A549 (cell line): ENCODE results near the gene PRTN3. TPM values are rescaled to one million over a fixed set of nuclear protein-coding genes. Genes with fewer than 3 reads are reported as not detected.

Source experiments
- ATAC-seq, 2 experiments: fragments of 200-7000 bp in 1 of 2; fragments of >200 bp in 1 of 2; cut with Nextera tagmentation in 1 of 2; cut with Tn5 transposase in 1 of 2; 3 replicates each; pipeline versions ENCODE4 v1.8.0 to v1.9.1; 2018 to 2020; ENCODE audit warnings: mild to moderate bottlenecking in 1 of 2, moderate library complexity in 1 of 2
- CTCF ChIA-PET: fragments of 300-600 bp; sonication (Branson Sonifier 250); formaldehyde crosslinking; extraction: SDS; loops from one replicate; lab custom pipeline; 2021; ENCODE audit warnings: antibody characterized with exemption, inconsistent platforms; lab: Yijun Ruan, JAX
- POLR2A ChIA-PET: fragments of 350-600 bp; formaldehyde crosslinking; extraction: SDS; loops from one replicate; lab custom pipeline; 2021; ENCODE audit warnings: antibody characterized with exemption, inconsistent platforms; lab: Yijun Ruan, JAX
- DNase-seq, 2 experiments: peaks; one replicate each; pipeline versions ENCODE4 v3.0.0 to v3.0.0-alpha.2; 2011 to 2016; ENCODE audit warnings: low read depth in 1 of 2, low spot score in 1 of 2
- FAIRE-seq: peaks from 2 replicates; lab custom pipeline; 2011; peaks lifted over from hg19 to GRCh38; lab: Jason Lieb, UNC
- H3K27ac ChIP-seq, 2 experiments: fragments of >200 bp; sonication (Bioruptor Twin); formaldehyde crosslinking; 3 replicates each; pipeline ENCODE4 v1.5.1; 2016 to 2017
- H3K4me1 ChIP-seq: fragments of >200 bp; sonication (Bioruptor Twin); formaldehyde crosslinking; 3 replicates; pipeline ENCODE4 v1.6.1; 2016
- H3K4me2 ChIP-seq: fragments of >200 bp; sonication (Bioruptor Twin); formaldehyde crosslinking; 3 replicates; pipeline ENCODE4 v1.6.1; 2016
- H3K4me3 ChIP-seq: fragments of >200 bp; sonication (Bioruptor Twin); formaldehyde crosslinking; 3 replicates; pipeline ENCODE4 v1.5.1; 2016
- H3K9me3 ChIP-seq: fragments of >200 bp; sonication (Bioruptor Twin); formaldehyde crosslinking; 3 replicates; pipeline ENCODE4 v1.6.1; 2016
- ATOH8 ChIP-seq: fragments of 250-450 bp; sonication (Bioruptor Pico); IDR thresholded peaks from 2 replicates; pipeline ENCODE4 v1.5.0; 2020; ENCODE audit warnings: low read depth, mild to moderate bottlenecking, moderate library complexity
- CBX2 ChIP-seq: fragments of 200-600 bp; sonication (generic); IDR thresholded peaks from 2 replicates; pipeline ENCODE4 v1.6.1; 2016; ENCODE audit warnings: low read depth, mild to moderate bottlenecking, borderline replicate concordance
- CHD2 ChIP-seq: fragments of 150-350 bp; IDR thresholded peaks from 2 replicates; pipeline ENCODE4 v1.6.1; 2014; ENCODE audit warnings: low read length; ENCODE audit not compliant: partially characterized antibody
- CHD4 ChIP-seq: fragments of 200-600 bp; sonication (generic); IDR thresholded peaks from 2 replicates; pipeline ENCODE4 v1.6.1; 2016; ENCODE audit warnings: antibody characterized with exemption, mild to moderate bottlenecking, borderline replicate concordance
- EHMT2 ChIP-seq: fragments of 200-600 bp; sonication (generic); IDR thresholded peaks from 2 replicates; pipeline ENCODE4 v1.6.1; 2016; ENCODE audit warnings: antibody characterized with exemption, low read depth, mild to moderate bottlenecking, moderate library complexity
- ELK1 ChIP-seq: fragments of 150-350 bp; IDR thresholded peaks from 2 replicates; pipeline ENCODE4 v1.6.1; 2014; ENCODE audit warnings: low read depth, mild to moderate bottlenecking, low read length
- EP300 ChIP-seq, 2 experiments: fragments of >200 bp; sonication (Bioruptor Twin); formaldehyde crosslinking; IDR thresholded peaks; 2 replicates in 1 of 2; 3 replicates in 1 of 2; pipeline ENCODE4 v1.6.1; 2016 to 2017
- FOSB ChIP-seq: fragments of 250-450 bp; sonication (Bioruptor Pico); IDR thresholded peaks from 2 replicates; pipeline ENCODE4 v1.5.0; 2020; ENCODE audit warnings: mild to moderate bottlenecking, moderate library complexity
- FOSL2 ChIP-seq, 2 experiments: fragments of 450-650 bp in 1 of 2; fragments of >200 bp in 1 of 2; sonication (Bioruptor Twin) in 1 of 2; formaldehyde crosslinking; IDR thresholded peaks; 2 replicates each; pipeline versions ENCODE4 v1.5.0 to v1.6.1; 2016 to 2020; ENCODE audit warnings: mild to moderate bottlenecking in 1 of 2, moderate library complexity in 1 of 2
- HDAC2 ChIP-seq: fragments of 200-600 bp; sonication (generic); IDR thresholded peaks from 2 replicates; pipeline ENCODE4 v1.6.1; 2016
- HOXA7 ChIP-seq: fragments of 250-450 bp; sonication (Bioruptor Pico); IDR thresholded peaks from 2 replicates; pipeline ENCODE4 v1.5.0; 2020; ENCODE audit warnings: mild to moderate bottlenecking, moderate library complexity
- HOXB5 ChIP-seq: fragments of 250-450 bp; sonication (Bioruptor Pico); IDR thresholded peaks from 2 replicates; pipeline ENCODE4 v1.5.0; 2020; ENCODE audit warnings: mild to moderate bottlenecking, moderate library complexity
- MAFK ChIP-seq: fragments of 450-650 bp; IDR thresholded peaks from 2 replicates; pipeline ENCODE4 v1.6.1; 2014; ENCODE audit not compliant: partially characterized antibody
- NR3C1 ChIP-seq: fragments of >200 bp; sonication (Bioruptor Twin); formaldehyde crosslinking; IDR thresholded peaks from 3 replicates; pipeline ENCODE4 v1.6.1; 2017
- PHF8 ChIP-seq: fragments of 200-600 bp; sonication (generic); IDR thresholded peaks from 2 replicates; pipeline ENCODE4 v1.6.1; 2016; ENCODE audit warnings: low read depth, mild to moderate bottlenecking, antibody characterized with exemption, moderate library complexity, borderline replicate concordance
- POLR2A ChIP-seq: IDR thresholded peaks from 2 replicates; pipeline ENCODE4 v1.6.1; 2012; ENCODE audit warnings: mild to moderate bottlenecking, low read length
- POLR2AphosphoS2 ChIP-seq: conservative IDR thresholded peaks from 2 replicates; pipeline ENCODE4 v1.6.1; 2012; ENCODE audit warnings: low read length, improper control_type of control experiment, inconsistent platforms
- RAD21 ChIP-seq, 2 experiments: fragments of >200 bp in 1 of 2; sonication (Bioruptor Twin) in 1 of 2; formaldehyde crosslinking in 1 of 2; IDR thresholded peaks in 1 of 2; conservative IDR thresholded peaks in 1 of 2; 2 replicates in 1 of 2; 3 replicates in 1 of 2; pipeline ENCODE4 v1.6.1; 2012 to 2018; ENCODE audit warnings: inconsistent platforms in 1 of 2
- RCOR1 ChIP-seq: fragments of 150-350 bp; IDR thresholded peaks from 2 replicates; pipeline ENCODE4 v1.6.1; 2014; ENCODE audit warnings: antibody characterized with exemption, low read length, low read depth
- REST ChIP-seq: fragments of 200-600 bp; sonication (generic); IDR thresholded peaks from 2 replicates; pipeline ENCODE4 v1.6.1; 2016; ENCODE audit warnings: antibody characterized with exemption, mild to moderate bottlenecking, moderate library complexity
- RFX5 ChIP-seq: fragments of 450-650 bp; IDR thresholded peaks from 2 replicates; pipeline ENCODE4 v1.7.1; 2014; ENCODE audit warnings: antibody characterized with exemption, mild to moderate bottlenecking, moderate library complexity
- SMC3 ChIP-seq: fragments of >200 bp; sonication (Bioruptor Twin); formaldehyde crosslinking; IDR thresholded peaks from 3 replicates; pipeline ENCODE4 v1.6.1; 2018; ENCODE audit warnings: inconsistent platforms
- SREBF2 ChIP-seq: fragments of 450-650 bp; IDR thresholded peaks from 2 replicates; pipeline ENCODE4 v1.6.1; 2014; ENCODE audit warnings: mild to moderate bottlenecking, moderate library complexity
- ZC3H11A ChIP-seq: fragments of 450-650 bp; IDR thresholded peaks from 2 replicates; pipeline ENCODE4 v1.6.1; 2014; ENCODE audit warnings: antibody characterized with exemption, mild to moderate bottlenecking
- WGBS: methylation state at CpG from one replicate; pipeline ENCODE4 v1.1.6; 2017; ENCODE audit errors: missing lambda C conversion rate; 5-methylcytosine and 5-hydroxymethylcytosine counted together
- polyA plus RNA-seq, 4 experiments: library from polyadenylated mRNA; depleted of rRNA in 3 of 4; stranded (reverse); fragments of >200 nt; fragmentation: RNase III in 1 of 4; extraction: RNeasy Plus Mini Kit Qiagen cat#74134 plus additional on column Dnase treatment in 1 of 4; gene quantifications; 2 replicates in 3 of 4; 3 replicates in 1 of 4; pipeline ENCODE4 v1.2.3, GENCODE V29; 2011 to 2017

The PRTN3 gene
- polyA plus RNA-seq, 2 of the 4 experiments (the other 2 are of a cell fraction), result 0.21 to 0.39 TPM

- ATAC-seq, result no peak
- no peak overlapping the region for H3K27ac ChIP-seq
- TF ChIP-seq EP300 (IDR thresholded peaks at IDR 0.05), result no peak
- TF ChIP-seq HDAC2, result no peak
- TF ChIP-seq CBX2, result no peak
- no peak for TF ChIP-seq RCOR1
- TF ChIP-seq ELK1, result no peak
- TF ChIP-seq NR3C1, result no peak
- TF ChIP-seq ATOH8 (CRISPR knock-in tag), result no peak
- TF ChIP-seq EHMT2, result no peak
- no peak for TF ChIP-seq SMC3
- TF ChIP-seq REST, result no peak
- no peak for TF ChIP-seq SREBF2
- no peak for TF ChIP-seq ZC3H11A
- TF ChIP-seq RAD21 (conservative IDR thresholded peaks at IDR 0.05 in 1 of 2, IDR thresholded peaks at IDR 0.05 in 1 of 2), result no peak
- H3K4me1 ChIP-seq, result peaks cover 7% of the 10 kb centered on the region; the same call in 2 of the 3 replicates
- no peak for DNase-seq
- CTCF ChIA-PET, result no interaction called here
- H3K4me2 ChIP-seq, result no peak overlapping the region
- WGBS, result 91% methylated on average over 13 of the region's 15 CpGs
- no peak for FAIRE-seq
- H3K9me3 ChIP-seq, result no peaks in the 10 kb centered on the region
- POLR2A ChIA-PET, result no interaction called here
- H3K4me3 ChIP-seq, result no peak overlapping the region
These were observed 15.9 kb upstream of the PRTN3 start for GRCh38 chr19:824885-825284.

GRCh38 chr19:825897-826644 lies 14.7 kb upstream of the PRTN3 start:
- Histone ChIP-seq H3K4me3 (no peak overlapping the region), H3K9me3 (no peaks in the 10 kb centered on the region), H3K4me1 (peaks cover 7% of the 10 kb centered on the region; the same call in 2 of the 3 replicates), H3K27ac (no peak overlapping the region)
- POLR2A ChIA-PET, result interaction anchor here (0.7 kb wide), 1 partner anchor 25 kb away, joined by 5 read pairs; no protein-coding TSS in a partner anchor
- 73% methylated on average over 12 of the region's 19 CpGs for WGBS
- FAIRE-seq, result no peak
- no peak for DNase-seq
- no peak for TF ChIP-seq REST
- TF ChIP-seq FOSL2 (IDR thresholded peaks at IDR 0.05), result no peak
- TF ChIP-seq FOSL2 (CRISPR knock-in tag; IDR thresholded peaks at IDR 0.05), result no peak
- TF ChIP-seq POLR2AphosphoS2, result no peak
- no peak for TF ChIP-seq HOXA7 (CRISPR knock-in tag)
- TF ChIP-seq MAFK, result no peak
- TF ChIP-seq PHF8, result no peak
- TF ChIP-seq RFX5, result no peak
- TF ChIP-seq ELK1, result no peak
- TF ChIP-seq HOXB5 (CRISPR knock-in tag), result no peak
- TF ChIP-seq CHD2, result no peak
- no peak for TF ChIP-seq CHD4
- no peak for TF ChIP-seq HDAC2
- no peak for TF ChIP-seq FOSB
- no peak for TF ChIP-seq CBX2
- no peak for TF ChIP-seq POLR2A
- TF ChIP-seq, all 56 proteins: peak for 0
- ATAC-seq, result no peak
- H3K4me2 ChIP-seq, result no peak overlapping the region
- CTCF ChIA-PET, result interaction anchor here (1.5 to 1.6 kb wide), 2 partner anchors 25 to 57 kb away, joined by 3 to 10 read pairs; no protein-coding TSS in a partner anchor
